GM10248 (cell line): ENCODE data around the gene NFS1.

Source experiments
- CTCF ChIA-PET: fragments of 300-600 bp; sonication (Branson Sonifier 250); formaldehyde crosslinking; extraction: SDS; loops from one replicate; lab custom pipeline; 2021; ENCODE audit warnings: antibody characterized with exemption; lab: Yijun Ruan, JAX
- POLR2A ChIA-PET: fragments of 350-650 bp; sonication (Branson Sonifier 250); formaldehyde crosslinking; extraction: SDS; loops from one replicate; lab custom pipeline; 2020; ENCODE audit warnings: antibody characterized with exemption; lab: Yijun Ruan, JAX
- DNase-seq: peaks from one replicate; pipeline ENCODE4 v3.0.0; 2012; ENCODE audit errors: extremely low spot score
- CTCF ChIP-seq: IDR thresholded peaks from 2 replicates; pipeline ENCODE4 v1.5.1; 2012; ENCODE audit warnings: mild to moderate bottlenecking, low read depth; ENCODE audit errors: extremely low read depth, missing control alignments, control extremely low read depth

The NFS1 gene

DNA sequence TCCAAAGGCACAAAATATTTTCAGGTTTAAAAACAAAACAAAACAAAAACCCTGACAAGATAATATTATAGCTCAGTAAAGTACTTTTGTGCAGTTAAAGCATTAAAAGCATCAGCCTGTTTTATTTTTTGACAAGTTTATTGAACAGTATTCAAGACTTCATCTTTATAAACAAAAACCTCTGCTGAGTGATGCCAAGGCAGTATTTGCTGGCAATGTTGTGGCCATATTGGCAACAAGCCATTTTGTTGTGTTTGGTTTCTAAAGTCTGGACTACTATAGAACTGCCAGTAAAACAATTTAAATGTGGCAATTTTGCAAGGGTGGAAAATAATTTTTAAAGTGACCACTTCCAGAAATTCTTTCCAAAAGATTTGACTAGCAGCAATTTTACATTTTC, 50.3 kb downstream of the NFS1 start:
- CTCF ChIA-PET, result interaction anchor here (1.3 to 2.7 kb wide), 4 partner anchors 11 to 32 kb away, joined by 3 to 5 read pairs (median 4); no protein-coding TSS in a partner anchor
- POLR2A ChIA-PET, result no interaction called here
- TF ChIP-seq CTCF, result no peak
- DNase-seq, result no peak

DNA sequence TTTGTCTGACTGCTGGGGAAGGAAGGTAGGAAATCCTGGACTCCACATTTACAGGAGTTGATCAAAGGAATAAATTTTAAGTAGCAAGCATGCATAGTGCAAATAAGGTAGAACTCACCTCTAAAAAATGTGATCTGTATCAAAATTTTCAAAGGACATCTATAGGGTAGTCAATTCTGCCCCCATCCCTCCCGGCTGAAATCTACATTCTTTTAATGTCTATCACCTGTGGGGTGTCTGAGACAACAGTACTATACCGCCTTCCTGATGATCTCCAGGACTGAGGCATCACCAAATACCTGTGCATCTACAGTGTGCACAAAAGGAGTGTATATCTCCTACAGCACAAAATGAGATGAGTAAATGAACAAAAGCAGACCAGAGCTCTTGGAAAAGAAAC, 54.3 kb downstream of the NFS1 start:
- ChIA-PET POLR2A (no interaction called here), CTCF (interaction anchor here (1.0 to 2.6 kb wide), 3 partner anchors 10 to 49 kb away, joined by 3 to 18 read pairs (median 6); no protein-coding TSS in a partner anchor)
- DNase-seq, result no peak
- no peak for TF ChIP-seq CTCF

GRCh38 chr20:35643045-35643444, 56.1 kb downstream of the NFS1 start:
- no peak for TF ChIP-seq CTCF
- ChIA-PET CTCF (interaction anchor here (2.1 kb wide), 1 partner anchor 23 kb away, joined by 10 read pairs; no protein-coding TSS in a partner anchor), POLR2A (no interaction called here)
- no peak for DNase-seq

GRCh38 chr20:35641743-35642142, 57.4 kb downstream of the NFS1 start:
- no peak for DNase-seq
- ChIA-PET POLR2A (no interaction called here), CTCF (interaction anchor here (1.1 to 2.1 kb wide), 3 partner anchors 15 to 25 kb away, joined by 3 to 10 read pairs (median 3); no protein-coding TSS in a partner anchor)
- no peak for TF ChIP-seq CTCF

GRCh38 chr20:35640724-35641123, 58.4 kb downstream of the NFS1 start:
- POLR2A ChIA-PET, result no interaction called here
- TF ChIP-seq CTCF, result no peak
- no peak for DNase-seq
- CTCF ChIA-PET, result interaction anchor here (0.9 to 1.5 kb wide), 3 partner anchors 13 to 24 kb away, joined by 3 read pairs; no protein-coding TSS in a partner anchor

DNA sequence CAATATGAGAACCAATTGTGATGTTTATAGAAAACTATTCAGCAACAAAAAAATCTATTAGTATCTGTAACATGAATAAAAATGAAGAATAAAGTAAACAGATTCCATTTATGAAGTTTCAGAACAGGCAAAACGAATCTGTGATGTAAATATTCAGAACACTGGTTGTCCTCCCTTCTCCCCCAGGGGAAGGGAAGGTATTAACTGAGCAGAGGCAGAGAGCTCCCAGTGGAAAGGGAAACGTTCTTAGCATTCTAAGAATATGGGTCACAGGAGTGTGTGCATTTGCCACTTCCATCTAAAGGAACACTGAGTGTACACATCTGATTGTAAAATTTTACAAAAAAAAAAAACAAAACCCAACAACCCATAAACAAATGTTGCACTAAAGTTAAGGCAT, 60.4 kb downstream of the NFS1 start:
- CTCF ChIA-PET, result interaction anchor here (1.5 kb wide), 1 partner anchor 11 kb away, joined by 4 read pairs; no protein-coding TSS in a partner anchor
- TF ChIP-seq CTCF, result no peak
- no peak for DNase-seq
- POLR2A ChIA-PET, result no interaction called here
